NCI-H128 (cell line): ENCODE measurements around the gene LMAN2L.

ENCODE experiments used
- DNase-seq: peaks from one replicate; lab custom pipeline; 2025; ENCODE audit not compliant: unreplicated experiment; lab: John Stamatoyannopoulos, UW

Gene LMAN2L

GRCh38 chr2:96760036-96760985 lies 20.4 kb upstream of the LMAN2L start, which contains the start of gene CNNM4:
Gene CNNM4 (plus strand): TSS chr2:96760902. CDS start chr2:96761000, 98 bp downstream.
- DNase-seq, result peak; percentile 90

- no peak for DNase-seq
Measured at GRCh38 chr2:96759548-96759947, 19.7 kb upstream of the LMAN2L start.

- no peak for DNase-seq
Measured at GRCh38 chr2:96758987-96759386, 19.1 kb upstream of the LMAN2L start.

- no peak for DNase-seq
Measured at GRCh38 chr2:96757477-96757860, 17.6 kb upstream of the LMAN2L start.

GRCh38 chr2:96756788-96757476 lies 17.1 kb upstream of the LMAN2L start:
- no peak for DNase-seq

GRCh38 chr2:96754317-96754716 lies 14.5 kb upstream of the LMAN2L start:
- no peak for DNase-seq

- DNase-seq, result no peak
Measured at GRCh38 chr2:96753661-96754282, 13.9 kb upstream of the LMAN2L start.

- no peak for DNase-seq
Measured at GRCh38 chr2:96751800-96752199, 11.9 kb upstream of the LMAN2L start.

GRCh38 chr2:96747061-96747617 lies 7.3 kb upstream of the LMAN2L start:
- no peak for DNase-seq

GRCh38 chr2:96739076-96739632 lies 710 bp downstream of the LMAN2L start:
- DNase-seq, result no peak

GRCh38 chr2:96737831-96738230 lies 2.0 kb downstream of the LMAN2L start:
- DNase-seq, result no peak

- no peak for DNase-seq
Measured at GRCh38 chr2:96737251-96737650, 2.6 kb downstream of the LMAN2L start.

GRCh38 chr2:96734880-96735583 lies 4.8 kb downstream of the LMAN2L start:
- DNase-seq, result no peak

GRCh38 chr2:96733931-96734330 lies 5.9 kb downstream of the LMAN2L start:
- no peak for DNase-seq

GRCh38 chr2:96730212-96730611 lies 9.7 kb downstream of the LMAN2L start:
- no peak for DNase-seq

GRCh38 chr2:96729748-96730147 lies 10.1 kb downstream of the LMAN2L start:
- DNase-seq, result no peak

GRCh38 chr2:96727431-96727830 lies 12.4 kb downstream of the LMAN2L start:
- DNase-seq, result no peak

GRCh38 chr2:96726131-96726530 lies 13.7 kb downstream of the LMAN2L start:
- no peak for DNase-seq

GRCh38 chr2:96716388-96716787 lies 23.5 kb downstream of the LMAN2L start:
- DNase-seq, result no peak

- DNase-seq, result no peak
Measured at GRCh38 chr2:96715658-96716057, 24.2 kb downstream of the LMAN2L start.
